PC-9 (cell line): ENCODE data around the gene GPR17.

ENCODE experiments used
- CTCF ChIP-seq: fragments of 200-600 bp; sonication (generic); conservative IDR thresholded peaks from 2 replicates; pipeline ENCODE4 v1.6.1; 2017; ENCODE audit warnings: mixed run types, antibody characterized with exemption, mild to moderate bottlenecking, moderate library complexity
- EZH2 ChIP-seq: fragments of 200-600 bp; sonication (generic); IDR thresholded peaks from 2 replicates; pipeline ENCODE4 v1.8.0; 2017; ENCODE audit warnings: antibody characterized with exemption, low read depth

- TF ChIP-seq CTCF (no peak), EZH2 (no peak)
Observed at GRCh38 chr2:127680706-127681287, 34.8 kb downstream of the GPR17 start.
